ENCODE data around the gene PRSS1.

DNA sequence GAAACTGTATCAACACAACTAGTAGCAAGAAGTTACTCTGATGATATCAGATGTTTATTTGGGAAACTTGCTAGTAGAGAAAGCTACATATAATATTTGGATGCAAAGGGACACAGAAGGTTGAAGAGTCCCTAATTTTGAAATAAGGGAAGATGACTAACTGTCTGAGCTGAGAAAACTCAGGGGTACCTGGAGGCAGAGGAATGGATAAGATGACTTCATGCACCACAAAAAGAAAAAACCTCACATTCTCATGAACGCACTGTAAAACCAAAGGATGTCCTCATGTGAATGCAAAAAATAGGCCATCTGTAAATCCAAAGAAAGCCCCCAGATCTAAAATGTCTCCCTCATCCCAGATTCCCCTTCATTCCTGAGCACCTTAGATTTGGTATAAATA lies 50.8 kb downstream of the PRSS1 start:
- TF ChIP-seq, protein P1, sequence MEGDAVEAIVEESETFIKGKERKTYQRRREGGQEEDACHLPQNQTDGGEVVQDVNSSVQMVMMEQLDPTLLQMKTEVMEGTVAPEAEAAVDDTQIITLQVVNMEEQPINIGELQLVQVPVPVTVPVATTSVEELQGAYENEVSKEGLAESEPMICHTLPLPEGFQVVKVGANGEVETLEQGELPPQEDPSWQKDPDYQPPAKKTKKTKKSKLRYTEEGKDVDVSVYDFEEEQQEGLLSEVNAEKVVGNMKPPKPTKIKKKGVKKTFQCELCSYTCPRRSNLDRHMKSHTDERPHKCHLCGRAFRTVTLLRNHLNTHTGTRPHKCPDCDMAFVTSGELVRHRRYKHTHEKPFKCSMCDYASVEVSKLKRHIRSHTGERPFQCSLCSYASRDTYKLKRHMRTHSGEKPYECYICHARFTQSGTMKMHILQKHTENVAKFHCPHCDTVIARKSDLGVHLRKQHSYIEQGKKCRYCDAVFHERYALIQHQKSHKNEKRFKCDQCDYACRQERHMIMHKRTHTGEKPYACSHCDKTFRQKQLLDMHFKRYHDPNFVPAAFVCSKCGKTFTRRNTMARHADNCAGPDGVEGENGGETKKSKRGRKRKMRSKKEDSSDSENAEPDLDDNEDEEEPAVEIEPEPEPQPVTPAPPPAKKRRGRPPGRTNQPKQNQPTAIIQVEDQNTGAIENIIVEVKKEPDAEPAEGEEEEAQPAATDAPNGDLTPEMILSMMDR (conservative IDR thresholded peaks at IDR 0.05; ENCODE audit: low read depth, low read length), result no peak
- TF ChIP-seq EZH2 (IDR thresholded peaks at IDR 0.05; ENCODE audit: borderline replicate concordance, low read depth, low read length, poor library complexity, severe bottlenecking), result no peak

Measured in A673 (cell line).